HepG2 (cell line): ENCODE data around the gene CELF2. TPM values are rescaled to one million over a fixed set of nuclear protein-coding genes. Genes with fewer than 3 reads are reported as not detected.

Experiments used
- ATAC-seq: fragments of 200-7000 bp; cut with Tn5 transposase; 3 replicates; pipeline ENCODE4 v1.9.1; 2020; ENCODE audit warnings: mild to moderate bottlenecking, moderate library complexity
- BruUV-seq: library from RNA; stranded (reverse); fragments of 400-500 nt; replicated peaks from 2 replicates; lab custom pipeline; 2021; lab: Mats Ljungman, UMichigan
- CTCF ChIA-PET: fragments of 300-600 bp; formaldehyde crosslinking; extraction: SDS; loops from one replicate; lab custom pipeline; 2021; ENCODE audit warnings: low total read pairs, inconsistent platforms, low intra/inter-chr PET ratio; lab: Yijun Ruan, JAX
- POLR2A ChIA-PET: fragments of 350-600 bp; sonication (Branson Sonifier 250); formaldehyde crosslinking; loops from one replicate; lab custom pipeline; 2020; ENCODE audit warnings: antibody characterized with exemption, inconsistent platforms; lab: Yijun Ruan, JAX
- DNase-seq: peaks from one replicate; pipeline ENCODE4 v3.0.0-alpha.2; 2015; ENCODE audit warnings: low spot score
- FAIRE-seq: peaks from 3 replicates; lab custom pipeline; 2011; peaks lifted over from hg19 to GRCh38; lab: Jason Lieb, UNC
- H2AFZ ChIP-seq: one replicate; pipeline ENCODE4 v1.6.1; 2011; ENCODE audit warnings: low read length, inconsistent platforms
- H3K27ac ChIP-seq: fragments of 300-600 bp; 3 replicates; pipeline ENCODE4 v1.8.0; 2011; ENCODE audit warnings: mixed run types, mild to moderate bottlenecking, mixed read lengths, low read length, inconsistent platforms; ENCODE audit not compliant: insufficient read depth; ENCODE audit errors: extremely low read length
- H3K27me3 ChIP-seq, 2 experiments: fragments of 200-600 bp in 1 of 2; 2 replicates in 1 of 2; 3 replicates in 1 of 2; pipeline versions ENCODE4 v1.6.0 to v1.8.0; 2011; ENCODE audit warnings: low read length in 2 of 2, mild to moderate bottlenecking in 2 of 2, moderate library complexity in 2 of 2, inconsistent platforms in 1 of 2; ENCODE audit not compliant: insufficient read depth in 2 of 2, control insufficient read depth in 1 of 2
- H3K36me3 ChIP-seq, 2 experiments: fragments of 200-600 bp in 1 of 2; replicated peaks in 1 of 2; 2 replicates in 1 of 2; 3 replicates in 1 of 2; pipeline versions ENCODE4 v1.5.1 to v1.8.0; 2011; ENCODE audit warnings: low read length in 2 of 2, inconsistent platforms in 1 of 2; ENCODE audit not compliant: insufficient read depth in 2 of 2, control insufficient read depth in 1 of 2
- H3K4me1 ChIP-seq: 2 replicates; pipeline ENCODE4 v1.5.1; 2012; ENCODE audit warnings: low read length, inconsistent platforms; ENCODE audit not compliant: insufficient read depth
- H3K4me2 ChIP-seq: 2 replicates; pipeline ENCODE4 v1.6.0; 2011; ENCODE audit warnings: low read depth, low read length, inconsistent platforms
- H3K4me3 ChIP-seq, 3 experiments: fragments of 200-600 bp in 1 of 3; sonication (generic), shearing (Covaris generic) in 1 of 3; replicated peaks in 1 of 3; 2 replicates each; pipeline ENCODE4 v1.5.1; 2011 to 2016; ENCODE audit warnings: low read length in 3 of 3, inconsistent platforms in 2 of 3, low read depth in 2 of 3, mild to moderate bottlenecking in 2 of 3, control low read depth in 1 of 3, mixed read lengths in 1 of 3; ENCODE audit not compliant: insufficient read depth in 1 of 3
- H3K79me2 ChIP-seq: one replicate; pipeline ENCODE4 v1.6.1; 2011; ENCODE audit warnings: low read length, inconsistent platforms; ENCODE audit not compliant: insufficient read depth
- H3K9ac ChIP-seq: 2 replicates; pipeline ENCODE4 v1.6.0; 2011; ENCODE audit warnings: mild to moderate bottlenecking, low read depth, low read length, inconsistent platforms; ENCODE audit not compliant: insufficient read depth
- H3K9me3 ChIP-seq: 2 replicates; pipeline ENCODE4 v1.5.1; 2012; ENCODE audit warnings: mild to moderate bottlenecking, low read length
- H4K20me1 ChIP-seq: 2 replicates; pipeline ENCODE4 v1.6.0; 2011; ENCODE audit warnings: inconsistent platforms, mild to moderate bottlenecking, low read length, moderate library complexity; ENCODE audit not compliant: insufficient read depth
- ADNP ChIP-seq: sonication (generic); formaldehyde crosslinking; IDR thresholded peaks from 2 replicates; pipeline ENCODE4 v1.4.0; 2020; ENCODE audit warnings: missing genetic modification reagents
- ATF7 ChIP-seq, 2 experiments: fragments of 450-650 bp in 1 of 2; sonication (generic) in 1 of 2; formaldehyde crosslinking in 1 of 2; IDR thresholded peaks; 2 replicates each; pipeline versions ENCODE4 v1.4.0 to v1.6.1; 2016 to 2020; ENCODE audit warnings: antibody characterized with exemption in 1 of 2, mild to moderate bottlenecking in 1 of 2, missing genetic modification reagents in 1 of 2
- GABPB1 ChIP-seq: IDR thresholded peaks from 2 replicates; pipeline ENCODE4 v1.6.1; 2016; ENCODE audit warnings: mild to moderate bottlenecking, missing genetic modification reagents, moderate library complexity, missing compliant biosample characterization
- HOXA7 ChIP-seq: sonication (generic); formaldehyde crosslinking; IDR thresholded peaks from 2 replicates; pipeline ENCODE4 v1.8.1; 2022; ENCODE audit warnings: mild to moderate bottlenecking, missing genetic modification reagents, moderate library complexity
- IKZF4 ChIP-seq: sonication (generic); formaldehyde crosslinking; IDR thresholded peaks from 2 replicates; pipeline ENCODE4 v1.5.1; 2020; ENCODE audit warnings: borderline replicate concordance, mild to moderate bottlenecking, low read depth, missing genetic modification reagents; ENCODE audit errors: not compliant biosample characterization
- JARID2 ChIP-seq: sonication (generic); formaldehyde crosslinking; IDR thresholded peaks from 2 replicates; pipeline ENCODE4 v1.8.1; 2023; ENCODE audit warnings: missing genetic modification reagents, inconsistent platforms; ENCODE audit not compliant: insufficient replicate concordance
- MTA3 ChIP-seq: sonication (generic); formaldehyde crosslinking; IDR thresholded peaks from 2 replicates; pipeline ENCODE4 v1.4.0; 2020; ENCODE audit warnings: missing genetic modification reagents
- NR2F6 ChIP-seq, 2 experiments: IDR thresholded peaks; 2 replicates each; pipeline ENCODE4 v1.6.1; 2016; ENCODE audit warnings: antibody characterized with exemption in 1 of 2, mild to moderate bottlenecking in 1 of 2
- RAD21 ChIP-seq: fragments of 450-650 bp; formaldehyde crosslinking; IDR thresholded peaks from 2 replicates; pipeline ENCODE4 v1.5.0; 2020; ENCODE audit warnings: mild to moderate bottlenecking
- TRIM22 ChIP-seq: fragments of 450-650 bp; IDR thresholded peaks from 2 replicates; pipeline ENCODE4 v1.6.1; 2017
- ZNF329 ChIP-seq: sonication (generic); formaldehyde crosslinking; IDR thresholded peaks from 2 replicates; pipeline ENCODE4 v1.9.0; 2021; ENCODE audit warnings: low read depth, mild to moderate bottlenecking, missing genetic modification reagents
- ZNF513 ChIP-seq: sonication (generic); formaldehyde crosslinking; conservative IDR thresholded peaks from 2 replicates; pipeline ENCODE4 v1.5.0; 2020; ENCODE audit warnings: missing genetic modification reagents
- ZNF614 ChIP-seq: IDR thresholded peaks from 2 replicates; pipeline ENCODE4 v1.6.1; 2018; ENCODE audit warnings: missing biosample characterization, missing genetic modification reagents, inconsistent platforms, borderline replicate concordance
- WGBS: methylation state at CpG from one replicate; pipeline ENCODE4 v1.1.6; 2017; ENCODE audit warnings: low lambda C conversion rate; 5-methylcytosine and 5-hydroxymethylcytosine counted together
- in situ Hi-C: cut with HindIII; loops from 2 replicates; pipeline ENCODE4 v1.10.0; 2017; ENCODE audit warnings: low pct_unique_long_range_greater_than_20kb; ENCODE audit not compliant: extremely low pct_ligation_motif_present
- intact Hi-C: fragments of 100-400 bp; cut with micrococcal nuclease; formaldehyde crosslinking; loops from one replicate; pipeline ENCODE4 v1.10.0; 2022; ENCODE audit not compliant: unreplicated experiment
- polyA plus RNA-seq, 8 experiments: library from polyadenylated mRNA; depleted of rRNA in 3 of 8; stranded (reverse) in 7 of 8; unstranded in 1 of 8; fragments of >200 nt; fragmentation: Illumina TruSeq in 4 of 8; extraction: Trizol in 4 of 8; gene quantifications; 2 replicates each; pipeline versions ENCODE4 v1.2.1 to v1.2.3, GENCODE V29; 2011 to 2016; ENCODE audit warnings: low read depth in 4 of 8, missing spikeins in 1 of 8, mixed read lengths in 1 of 8; ENCODE audit not compliant: insufficient read depth in 1 of 8
- total RNA-seq, 5 experiments: library from RNA; depleted of rRNA; stranded (reverse); fragments of >200 nt; fragmentation: Illumina TruSeq; extraction: Trizol; gene quantifications; 2 replicates each; pipeline ENCODE4 v1.2.3, GENCODE V29; 2016; ENCODE audit warnings: low read depth in 1 of 5

CELF2 gene
- total and polyA plus RNA-seq, 2 of the 13 experiments (the other 11 are each of a cell fraction or from before 2014, with no cell fraction given): not detected

GRCh38 chr10:11197266-11197712 is 179.6 kb downstream of the CELF2 start (continued):
- no peak for TF ChIP-seq GABPB1 (CRISPR knock-in tag)

GRCh38 chr10:11197878-11198277 is 180.2 kb downstream of the CELF2 start:
- Histone ChIP-seq H3K4me2 (no peak overlapping the region), H3K9ac (no peak overlapping the region)
- TF ChIP-seq ZNF614 (CRISPR knock-in tag) (no peak), ZNF329 (CRISPR knock-in tag) (no peak), TRIM22 (no peak), IKZF4 (CRISPR knock-in tag) (no peak)
- TF ChIP-seq, all 625 proteins: peak for 0
- DNase-seq: no peak
- CTCF ChIA-PET: no interaction called here
- Histone ChIP-seq H4K20me1 (no peaks in the 10 kb centered on the region), H3K4me1 (no peaks in the 10 kb centered on the region), H3K4me3 (no peak overlapping the region), H3K27me3 (peaks cover 0 to 5% of the 10 kb centered on the region in 2 experiments; a peak in 1 of 5 replicates), H3K79me2 (no peaks in the 10 kb centered on the region), H3K9me3 (no peaks in the 10 kb centered on the region), H3K36me3 (no peaks in the 10 kb centered on the region), H2AFZ (no peak overlapping the region), H3K27ac (no peak overlapping the region)
- no TSS peak for BruUV-seq
- 2% methylated on average over 3 of the region's 3 CpGs for WGBS
- POLR2A ChIA-PET: no interaction called here
- intact Hi-C loops (no loop called here), in situ Hi-C loops (no loop called here)
- FAIRE-seq: no peak
- ATAC-seq: no peak

GRCh38 chr10:11201911-11202310 is 184.2 kb downstream of the CELF2 start:
- FAIRE-seq (no peak), ATAC-seq (no peak), DNase-seq (no peak)
- in situ Hi-C loops: no loop called here
- H3K4me2 ChIP-seq: no peak overlapping the region
- ChIA-PET POLR2A (no interaction called here), CTCF (no interaction called here)
- H3K27me3 ChIP-seq: peaks cover 0 to 12% of the 10 kb centered on the region in 2 experiments; a peak in 3 of 5 replicates
- no peak overlapping the region for H3K27ac ChIP-seq
- H3K9me3 ChIP-seq: no peaks in the 10 kb centered on the region
- H4K20me1 ChIP-seq: no peaks in the 10 kb centered on the region
- H3K79me2 ChIP-seq: no peaks in the 10 kb centered on the region
- intact Hi-C loops: no loop called here
- H3K36me3 ChIP-seq: no peaks in the 10 kb centered on the region
- WGBS: 6% methylated on average over 5 of the region's 5 CpGs
- BruUV-seq: no TSS peak
- no peak overlapping the region for H3K4me3 ChIP-seq
- H3K4me1 ChIP-seq: no peaks in the 10 kb centered on the region
- no peak overlapping the region for H3K9ac ChIP-seq
- no peak overlapping the region for H2AFZ ChIP-seq
- TF ChIP-seq JARID2 (CRISPR knock-in tag): no peak
- no peak for TF ChIP-seq NR2F6 (IDR thresholded peaks at IDR 0.05)
- TF ChIP-seq NR2F6 (CRISPR knock-in tag; IDR thresholded peaks at IDR 0.05): no peak
- TF ChIP-seq ZNF513 (CRISPR knock-in tag): no peak
- TF ChIP-seq RAD21: no peak
- TF ChIP-seq MTA3 (CRISPR knock-in tag): no peak
- TF ChIP-seq ATF7 (IDR thresholded peaks at IDR 0.05): no peak
- TF ChIP-seq ATF7 (CRISPR knock-in tag; IDR thresholded peaks at IDR 0.05): no peak
- no peak for TF ChIP-seq ADNP (CRISPR knock-in tag)
- TF ChIP-seq HOXA7 (CRISPR knock-in tag): no peak
